Vagina (tissue), 2 donors: Measurements from ENCODE around the gene GTF2A1.

Source experiments
- CTCF ChIP-seq, 3 experiments: fragments of 450-650 bp in 2 of 3; fragments of 200-600 bp in 1 of 3; sonication (generic) in 1 of 3; IDR thresholded peaks; one replicate each; pipeline ENCODE4 v1.5.1; 2017 to 2019; ENCODE audit warnings: antibody characterized with exemption in 3 of 3, mild to moderate bottlenecking in 2 of 3, moderate library complexity in 2 of 3
- POLR2A ChIP-seq, 2 donors: fragments of 450-650 bp; IDR thresholded peaks; one replicate each; pipeline ENCODE4 v1.6.1; 2017; ENCODE audit warnings: antibody characterized with exemption in 2 of 2, mild to moderate bottlenecking in 2 of 2, moderate library complexity in 2 of 2
- POLR2AphosphoS5 ChIP-seq, 2 donors: sonication (generic); formaldehyde crosslinking; IDR thresholded peaks; one replicate each; pipeline ENCODE4 v1.9.0; 2017; ENCODE audit warnings: antibody characterized with exemption in 2 of 2, mild to moderate bottlenecking in 2 of 2, low read depth in 1 of 2; ENCODE audit not compliant: insufficient read depth in 1 of 2

GRCh38 chr14:81220580-81220829, 254 bp downstream of the GTF2A1 start:
- no peak for TF ChIP-seq CTCF (IDR thresholded peaks at IDR 0.05)
- TF ChIP-seq POLR2AphosphoS5 (IDR thresholded peaks at IDR 0.05; ENCODE audit: insufficient read depth in 1 of 2, low read depth in 1 of 2) = no peak
- no peak for TF ChIP-seq POLR2A (IDR thresholded peaks at IDR 0.05)
